ENCODE data around the gene TSPYL4.
A peak's percentile ranks its signal among the peaks of the same experiment; 100 is the strongest.

TSPYL4 gene

DNA sequence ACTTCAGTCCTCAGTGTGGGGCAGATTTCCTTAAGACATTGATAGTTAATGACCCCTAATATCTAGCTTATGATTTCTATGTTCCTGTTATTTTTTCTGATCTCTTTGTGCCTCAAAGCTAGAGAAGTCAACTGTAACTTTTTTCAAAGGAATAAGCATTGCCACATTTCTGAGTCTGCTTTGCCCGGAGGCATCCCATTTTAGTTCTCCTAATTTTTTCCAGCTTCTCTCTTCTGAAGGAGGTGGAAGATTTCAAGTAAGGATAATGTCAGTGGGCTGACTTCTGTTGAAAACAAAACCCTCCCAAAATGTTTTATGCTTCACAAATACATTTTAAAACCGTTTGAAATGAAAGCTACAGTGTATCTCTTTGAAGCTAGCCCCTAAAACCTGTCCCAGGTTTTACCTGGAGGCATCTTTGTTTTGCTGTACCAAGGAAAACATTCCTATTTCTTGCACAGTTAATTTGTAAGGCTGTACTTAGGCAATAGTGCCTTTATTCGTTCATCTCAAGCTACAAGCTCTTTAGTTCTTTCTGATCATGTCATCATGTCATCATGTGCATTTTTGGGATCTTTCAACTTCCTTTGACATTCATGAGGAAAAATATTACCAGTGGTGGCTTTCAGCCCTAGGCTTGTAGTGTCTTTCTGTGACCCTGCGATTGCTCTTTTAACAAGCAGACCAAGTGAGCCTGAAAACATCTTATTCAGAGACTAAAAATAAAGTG lies 45.7 kb downstream of the TSPYL4 start:
- no peak overlapping the region for H3K4me3 ChIP-seq (replicated peaks; ENCODE audit: low read depth, low read length)
- DNase-seq (ENCODE audit: low read depth) = no peak
- TF ChIP-seq, protein P1, sequence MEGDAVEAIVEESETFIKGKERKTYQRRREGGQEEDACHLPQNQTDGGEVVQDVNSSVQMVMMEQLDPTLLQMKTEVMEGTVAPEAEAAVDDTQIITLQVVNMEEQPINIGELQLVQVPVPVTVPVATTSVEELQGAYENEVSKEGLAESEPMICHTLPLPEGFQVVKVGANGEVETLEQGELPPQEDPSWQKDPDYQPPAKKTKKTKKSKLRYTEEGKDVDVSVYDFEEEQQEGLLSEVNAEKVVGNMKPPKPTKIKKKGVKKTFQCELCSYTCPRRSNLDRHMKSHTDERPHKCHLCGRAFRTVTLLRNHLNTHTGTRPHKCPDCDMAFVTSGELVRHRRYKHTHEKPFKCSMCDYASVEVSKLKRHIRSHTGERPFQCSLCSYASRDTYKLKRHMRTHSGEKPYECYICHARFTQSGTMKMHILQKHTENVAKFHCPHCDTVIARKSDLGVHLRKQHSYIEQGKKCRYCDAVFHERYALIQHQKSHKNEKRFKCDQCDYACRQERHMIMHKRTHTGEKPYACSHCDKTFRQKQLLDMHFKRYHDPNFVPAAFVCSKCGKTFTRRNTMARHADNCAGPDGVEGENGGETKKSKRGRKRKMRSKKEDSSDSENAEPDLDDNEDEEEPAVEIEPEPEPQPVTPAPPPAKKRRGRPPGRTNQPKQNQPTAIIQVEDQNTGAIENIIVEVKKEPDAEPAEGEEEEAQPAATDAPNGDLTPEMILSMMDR (IDR thresholded peaks at IDR 0.05; ENCODE audit: low read length, missing control alignments) = no peak

GRCh38 chr6:116206231-116206903 lies 47.5 kb downstream of the TSPYL4 start:
- H3K4me3 ChIP-seq (replicated peaks; ENCODE audit: low read depth, low read length) = no peak overlapping the region
- peak; percentile 50 for DNase-seq (ENCODE audit: low read depth)
- TF ChIP-seq, protein P1 (IDR thresholded peaks at IDR 0.05; ENCODE audit: low read length, missing control alignments) = no peak

GRCh38 chr6:116205281-116205680 lies 48.6 kb downstream of the TSPYL4 start:
- H3K4me3 ChIP-seq (replicated peaks; ENCODE audit: low read depth, low read length) = no peak overlapping the region
- no peak for DNase-seq (ENCODE audit: low read depth)
- TF ChIP-seq, protein P1 (IDR thresholded peaks at IDR 0.05; ENCODE audit: low read length, missing control alignments) = no peak

- no peak for DNase-seq (ENCODE audit: low read depth)
- TF ChIP-seq, protein P1 (IDR thresholded peaks at IDR 0.05; ENCODE audit: low read length, missing control alignments) = no peak
- no peak overlapping the region for H3K4me3 ChIP-seq (replicated peaks; ENCODE audit: low read depth, low read length)
Observed at GRCh38 chr6:116201538-116201937, 52.3 kb downstream of the TSPYL4 start.

GRCh38 chr6:116200619-116201249 lies 53.1 kb downstream of the TSPYL4 start:
- H3K4me3 ChIP-seq (replicated peaks; ENCODE audit: low read depth, low read length) = no peak overlapping the region
- DNase-seq (ENCODE audit: low read depth) = no peak
- TF ChIP-seq, protein P1 (IDR thresholded peaks at IDR 0.05; ENCODE audit: low read length, missing control alignments) = no peak
